Measurements from ENCODE around the gene LVRN. TPM values are rescaled to one million over a fixed set of nuclear protein-coding genes. Genes with fewer than 3 reads are reported as not detected.

Gene LVRN
- total and polyA plus RNA-seq, 5 donors from 2014 or later, result not detected

DNA sequence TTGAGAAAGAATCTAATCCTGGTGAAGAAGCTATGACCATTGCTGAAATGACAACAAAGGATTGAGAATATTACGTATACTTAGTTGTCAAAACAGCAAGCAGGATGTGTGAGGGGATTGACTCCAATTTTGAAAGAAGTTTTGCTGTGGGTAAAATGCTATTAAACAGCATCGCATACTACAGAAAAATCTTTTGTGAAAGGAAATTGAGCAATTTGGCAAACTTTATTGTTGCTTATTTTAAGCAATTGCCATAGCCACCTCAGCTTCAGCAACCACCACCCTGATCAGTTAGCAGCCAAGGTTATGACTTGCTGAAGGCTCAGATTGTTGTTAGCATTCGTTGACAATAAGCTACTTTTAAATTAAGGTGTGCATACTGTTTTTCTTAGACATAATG, 47.5 kb downstream of the LVRN start:
- Histone ChIP-seq H3K4me3 (ENCODE audit: low read depth, low read length) (no peak overlapping the region), H3K4me1 (ENCODE audit: control insufficient read depth, insufficient read depth, low read length, poor library complexity, severe bottlenecking) (no peaks in the 10 kb centered on the region), H3K36me3 (ENCODE audit: control insufficient read depth, insufficient read depth, low read length) (no peaks in the 10 kb centered on the region), H3K9me3 (ENCODE audit: control insufficient read depth in 2 of 2, low read length in 2 of 2) (no peaks in the 10 kb centered on the region), H3K27ac (ENCODE audit: insufficient read depth, low read length, poor library complexity, severe bottlenecking) (no peak overlapping the region), H3K27me3 (ENCODE audit: control insufficient read depth, insufficient read depth, low read length) (no peaks in the 10 kb centered on the region)
- Mint-ChIP-seq H3K27me3 (peaks cover 5% of the 10 kb centered on the region), H3K4me3 (no peak overlapping the region), H3K9me3 (peaks cover 0 to 1% (median 0%) of the 10 kb centered on the region in 7 donors), H3K36me3 (no peaks in the 10 kb centered on the region), H3K27ac (no peak overlapping the region), H3K4me1 (no peaks in the 10 kb centered on the region)
- no peak for ATAC-seq (ENCODE audit: low read depth in 2 of 2)
- DNase-seq, result no peak

DNA sequence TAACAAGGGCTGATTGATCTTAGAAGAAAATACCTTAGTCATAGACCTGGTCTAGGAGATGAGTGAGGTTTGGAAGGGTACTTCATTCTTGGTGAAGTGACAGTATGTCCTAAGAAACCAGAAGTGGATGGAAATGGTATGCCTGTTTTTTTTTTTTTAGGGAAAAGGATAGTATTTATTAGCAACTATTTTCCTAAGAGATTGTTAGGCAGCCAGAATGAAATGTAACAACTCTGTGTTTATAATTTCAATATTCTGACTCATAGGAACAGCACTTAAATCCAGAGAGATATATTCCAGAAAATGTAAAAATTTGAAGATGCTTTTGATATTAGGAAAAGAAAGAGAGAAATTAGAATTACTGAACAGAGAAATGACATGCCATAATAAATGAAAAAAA, 48.8 kb downstream of the LVRN start:
- peaks cover 0 to 1% (median 0%) of the 10 kb centered on the region in 7 donors for H3K9me3 Mint-ChIP-seq
- no peaks in the 10 kb centered on the region for H3K36me3 Mint-ChIP-seq
- Histone ChIP-seq H3K4me3 (ENCODE audit: low read depth, low read length) (no peak overlapping the region), H3K27ac (ENCODE audit: insufficient read depth, low read length, poor library complexity, severe bottlenecking) (no peak overlapping the region), H3K4me1 (ENCODE audit: control insufficient read depth, insufficient read depth, low read length, poor library complexity, severe bottlenecking) (no peaks in the 10 kb centered on the region), H3K27me3 (ENCODE audit: control insufficient read depth, insufficient read depth, low read length) (no peaks in the 10 kb centered on the region), H3K9me3 (ENCODE audit: control insufficient read depth in 2 of 2, low read length in 2 of 2) (no peaks in the 10 kb centered on the region), H3K36me3 (ENCODE audit: control insufficient read depth, insufficient read depth, low read length) (no peaks in the 10 kb centered on the region)
- H3K27ac Mint-ChIP-seq, result no peak overlapping the region
- ATAC-seq (ENCODE audit: low read depth in 2 of 2), result no peak
- H3K27me3 Mint-ChIP-seq, result peaks cover 7% of the 10 kb centered on the region
- no peak overlapping the region for H3K4me3 Mint-ChIP-seq
- no peaks in the 10 kb centered on the region for H3K4me1 Mint-ChIP-seq
- no peak for DNase-seq

GRCh38 chr5:116013207-116013785, 51.0 kb downstream of the LVRN start:
- H3K9me3 ChIP-seq (ENCODE audit: control insufficient read depth in 2 of 2, low read length in 2 of 2), result no peaks in the 10 kb centered on the region
- Mint-ChIP-seq H3K4me3 (no peak overlapping the region), H3K36me3 (no peaks in the 10 kb centered on the region), H3K27me3 (peaks cover 7% of the 10 kb centered on the region), H3K27ac (no peak overlapping the region), H3K9me3 (peaks cover 0 to 1% (median 0%) of the 10 kb centered on the region in 7 donors), H3K4me1 (no peaks in the 10 kb centered on the region)
- no peaks in the 10 kb centered on the region for H3K36me3 ChIP-seq (ENCODE audit: control insufficient read depth, insufficient read depth, low read length)
- ATAC-seq (ENCODE audit: low read depth in 2 of 2) (no peak), DNase-seq (no peak)
- H3K27me3 ChIP-seq (ENCODE audit: control insufficient read depth, insufficient read depth, low read length), result peaks cover 2% of the 10 kb centered on the region
- H3K4me1 ChIP-seq (ENCODE audit: control insufficient read depth, insufficient read depth, low read length, poor library complexity, severe bottlenecking), result no peaks in the 10 kb centered on the region
- H3K4me3 ChIP-seq (ENCODE audit: low read depth, low read length), result no peak overlapping the region
- no peak overlapping the region for H3K27ac ChIP-seq (ENCODE audit: insufficient read depth, low read length, poor library complexity, severe bottlenecking)

DNA sequence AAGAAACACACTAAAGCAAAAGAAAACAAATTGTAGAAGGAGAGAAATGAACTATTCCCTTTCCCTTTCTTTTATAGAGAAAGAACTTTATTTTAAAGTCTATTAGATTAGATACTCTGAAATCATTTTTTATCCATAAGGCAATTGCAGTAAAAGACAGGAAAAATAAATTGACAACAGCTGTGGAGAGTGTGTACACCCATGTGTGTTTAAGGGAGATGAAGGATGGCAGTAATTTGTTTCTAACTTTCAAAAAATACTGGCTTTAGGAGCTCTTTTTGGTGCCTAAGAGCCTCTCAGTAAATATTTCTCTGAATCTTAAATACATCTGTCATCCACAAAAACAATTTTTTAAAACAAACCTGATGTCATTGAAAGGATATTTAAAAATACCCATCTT, 51.7 kb downstream of the LVRN start:
- Histone ChIP-seq H3K27ac (ENCODE audit: insufficient read depth, low read length, poor library complexity, severe bottlenecking) (no peak overlapping the region), H3K4me3 (ENCODE audit: low read depth, low read length) (no peak overlapping the region), H3K4me1 (ENCODE audit: control insufficient read depth, insufficient read depth, low read length, poor library complexity, severe bottlenecking) (no peaks in the 10 kb centered on the region), H3K9me3 (ENCODE audit: control insufficient read depth in 2 of 2, low read length in 2 of 2) (no peaks in the 10 kb centered on the region), H3K27me3 (ENCODE audit: control insufficient read depth, insufficient read depth, low read length) (peaks cover 2% of the 10 kb centered on the region), H3K36me3 (ENCODE audit: control insufficient read depth, insufficient read depth, low read length) (no peaks in the 10 kb centered on the region)
- no peaks in the 10 kb centered on the region for H3K4me1 Mint-ChIP-seq
- peaks cover 9% of the 10 kb centered on the region for H3K27me3 Mint-ChIP-seq
- H3K27ac Mint-ChIP-seq, result no peak overlapping the region
- no peak overlapping the region for H3K4me3 Mint-ChIP-seq
- no peaks in the 10 kb centered on the region for H3K36me3 Mint-ChIP-seq
- H3K9me3 Mint-ChIP-seq, result peaks cover 0 to 1% (median 0%) of the 10 kb centered on the region in 7 donors
- no peak for ATAC-seq (ENCODE audit: low read depth in 2 of 2)
- DNase-seq, result no peak

- no peaks in the 10 kb centered on the region for H3K9me3 ChIP-seq (ENCODE audit: control insufficient read depth in 2 of 2, low read length in 2 of 2)
- ATAC-seq (ENCODE audit: low read depth in 2 of 2) (no peak), DNase-seq (no peak)
- Mint-ChIP-seq H3K27ac (no peak overlapping the region), H3K27me3 (peaks cover 15% of the 10 kb centered on the region), H3K4me3 (no peak overlapping the region), H3K9me3 (peaks cover 0 to 5% (median 0%) of the 10 kb centered on the region in 7 donors), H3K4me1 (peaks cover 0 to 4% (median 0%) of the 10 kb centered on the region in 4 donors), H3K36me3 (no peaks in the 10 kb centered on the region)
- no peaks in the 10 kb centered on the region for H3K4me1 ChIP-seq (ENCODE audit: control insufficient read depth, insufficient read depth, low read length, poor library complexity, severe bottlenecking)
- no peak overlapping the region for H3K27ac ChIP-seq (ENCODE audit: insufficient read depth, low read length, poor library complexity, severe bottlenecking)
- H3K36me3 ChIP-seq (ENCODE audit: control insufficient read depth, insufficient read depth, low read length), result no peaks in the 10 kb centered on the region
- no peaks in the 10 kb centered on the region for H3K27me3 ChIP-seq (ENCODE audit: control insufficient read depth, insufficient read depth, low read length)
- no peak overlapping the region for H3K4me3 ChIP-seq (ENCODE audit: low read depth, low read length)
Observed at GRCh38 chr5:116023619-116024018, 61.3 kb downstream of the LVRN start.

- peaks cover 6% of the 10 kb centered on the region for H3K27me3 ChIP-seq (ENCODE audit: control insufficient read depth, insufficient read depth, low read length)
- H3K27ac Mint-ChIP-seq, result no peak overlapping the region
- DNase-seq (no peak), ATAC-seq (ENCODE audit: low read depth in 2 of 2) (no peak)
- no peaks in the 10 kb centered on the region for H3K36me3 ChIP-seq (ENCODE audit: control insufficient read depth, insufficient read depth, low read length)
- no peak overlapping the region for H3K27ac ChIP-seq (ENCODE audit: insufficient read depth, low read length, poor library complexity, severe bottlenecking)
- no peak overlapping the region for H3K4me3 Mint-ChIP-seq
- no peaks in the 10 kb centered on the region for H3K4me1 ChIP-seq (ENCODE audit: control insufficient read depth, insufficient read depth, low read length, poor library complexity, severe bottlenecking)
- H3K9me3 ChIP-seq (ENCODE audit: control insufficient read depth in 2 of 2, low read length in 2 of 2), result no peaks in the 10 kb centered on the region
- no peak overlapping the region for H3K4me3 ChIP-seq (ENCODE audit: low read depth, low read length)
- H3K9me3 Mint-ChIP-seq, result peaks cover 0 to 5% (median 0%) of the 10 kb centered on the region in 7 donors
- H3K27me3 Mint-ChIP-seq, result peaks cover 22% of the 10 kb centered on the region
- H3K36me3 Mint-ChIP-seq, result no peaks in the 10 kb centered on the region
- H3K4me1 Mint-ChIP-seq, result peaks cover 0 to 4% (median 0%) of the 10 kb centered on the region in 4 donors
Observed at GRCh38 chr5:116025866-116026265, 63.6 kb downstream of the LVRN start.

DNA sequence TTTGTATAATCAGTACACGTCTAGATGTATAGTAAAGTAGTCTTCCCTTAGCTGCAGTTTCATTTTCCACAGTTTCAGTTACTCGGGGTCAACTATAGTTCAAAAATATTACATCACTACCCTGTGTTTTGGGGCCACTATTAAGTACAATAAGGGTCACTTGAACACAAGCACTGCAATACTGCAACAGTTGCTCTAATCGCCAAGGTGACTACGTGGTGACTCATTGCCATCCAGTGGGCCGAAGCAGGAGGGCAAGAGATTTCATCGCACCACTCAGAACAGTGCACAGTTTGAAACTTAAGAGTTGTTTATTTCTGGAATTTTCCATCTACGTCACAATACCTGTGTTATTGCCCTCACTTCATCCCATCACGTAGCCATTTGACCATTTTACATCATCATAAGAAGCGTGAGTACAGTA, 69.8 kb downstream of the LVRN start, which contains the start of gene ARL14EPL:
Gene ARL14EPL, plus strand, starts transcription at position 379 of the 424 bp plus-strand sequence. CDS start 18,994 bp downstream, outside the sequence.
- Histone ChIP-seq H3K36me3 (ENCODE audit: control insufficient read depth, insufficient read depth, low read length) (no peaks in the 10 kb centered on the region), H3K4me1 (ENCODE audit: control insufficient read depth, insufficient read depth, low read length, poor library complexity, severe bottlenecking) (no peaks in the 10 kb centered on the region), H3K27me3 (ENCODE audit: control insufficient read depth, insufficient read depth, low read length) (peaks cover 6% of the 10 kb centered on the region), H3K4me3 (ENCODE audit: low read depth, low read length) (no peak within 1 kb of the TSS), H3K27ac (ENCODE audit: insufficient read depth, low read length, poor library complexity, severe bottlenecking) (no peak within 1 kb of the TSS), H3K9me3 (ENCODE audit: control insufficient read depth in 2 of 2, low read length in 2 of 2) (no peaks in the 10 kb centered on the region)
- H3K4me1 Mint-ChIP-seq, result no peaks in the 10 kb centered on the region
- H3K27ac Mint-ChIP-seq, result no peak within 1 kb of the TSS
- no peak within 1 kb of the TSS for H3K4me3 Mint-ChIP-seq
- H3K36me3 Mint-ChIP-seq, result no peaks in the 10 kb centered on the region
- ATAC-seq (ENCODE audit: low read depth in 2 of 2) (no peak), DNase-seq (no peak)
- H3K27me3 Mint-ChIP-seq, result peaks cover 42% of the 10 kb centered on the region
- H3K9me3 Mint-ChIP-seq, result peaks cover 0 to 5% (median 0%) of the 10 kb centered on the region in 7 donors

DNA sequence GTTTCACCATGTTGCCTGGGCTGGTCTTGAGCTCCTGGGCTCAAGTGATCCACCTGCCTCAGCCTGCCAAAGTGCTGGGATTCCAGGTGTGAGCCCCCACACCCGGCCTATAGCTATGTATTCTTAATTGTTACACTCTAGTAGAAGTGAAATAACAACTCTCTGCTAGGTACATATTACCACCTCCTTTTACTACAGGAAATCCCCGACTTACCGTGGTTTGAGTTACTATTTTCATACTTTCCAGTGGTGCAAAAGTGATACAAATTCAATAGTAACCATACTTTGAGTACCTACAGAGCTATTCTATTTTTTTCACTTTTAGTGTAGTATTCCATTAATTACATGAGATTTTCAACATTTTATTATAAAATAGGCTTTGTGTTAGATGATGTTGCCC, 70.7 kb downstream of the LVRN start:
- H3K27ac ChIP-seq (ENCODE audit: insufficient read depth, low read length, poor library complexity, severe bottlenecking), result no peak overlapping the region
- peaks cover 6% of the 10 kb centered on the region for H3K27me3 ChIP-seq (ENCODE audit: control insufficient read depth, insufficient read depth, low read length)
- DNase-seq (no peak), ATAC-seq (ENCODE audit: low read depth in 2 of 2) (no peak)
- Mint-ChIP-seq H3K27ac (no peak overlapping the region), H3K9me3 (peaks cover 0 to 4% (median 0%) of the 10 kb centered on the region in 7 donors), H3K4me3 (no peak overlapping the region), H3K27me3 (peaks cover 42% of the 10 kb centered on the region), H3K4me1 (no peaks in the 10 kb centered on the region), H3K36me3 (no peaks in the 10 kb centered on the region)
- no peaks in the 10 kb centered on the region for H3K9me3 ChIP-seq (ENCODE audit: control insufficient read depth in 2 of 2, low read length in 2 of 2)
- no peak overlapping the region for H3K4me3 ChIP-seq (ENCODE audit: low read depth, low read length)
- no peaks in the 10 kb centered on the region for H3K4me1 ChIP-seq (ENCODE audit: control insufficient read depth, insufficient read depth, low read length, poor library complexity, severe bottlenecking)
- no peaks in the 10 kb centered on the region for H3K36me3 ChIP-seq (ENCODE audit: control insufficient read depth, insufficient read depth, low read length)
